Mesenchymal stem cell (in vitro differentiated cells and primary cell): Measurements from ENCODE around the gene OPN1LW.

Experiments
- DNase-seq: peaks from one replicate; pipeline ENCODE4 v3.0.0-alpha.2; 2013
- H2AFZ ChIP-seq: one replicate; pipeline ENCODE4 v1.6.1; 2013; ENCODE audit warnings: low read depth, mild to moderate bottlenecking, control low read depth, inconsistent platforms, low read length, moderate library complexity
- H2AK5ac ChIP-seq: 2 replicates; pipeline ENCODE4 v1.6.1; 2013; ENCODE audit warnings: low read length, moderate library complexity, mild to moderate bottlenecking, inconsistent platforms; ENCODE audit not compliant: severe bottlenecking
- H2BK120ac ChIP-seq: one replicate; pipeline ENCODE4 v1.6.1; 2013; ENCODE audit warnings: low read depth, mild to moderate bottlenecking, inconsistent platforms, low read length, moderate library complexity
- H2BK12ac ChIP-seq, 2 experiments: one replicate each; pipeline ENCODE4 v1.6.1; 2013; ENCODE audit warnings: inconsistent platforms in 2 of 2, low read length in 2 of 2, mild to moderate bottlenecking in 2 of 2, moderate library complexity in 2 of 2, control low read depth in 1 of 2
- H2BK15ac ChIP-seq: one replicate; pipeline ENCODE4 v1.6.1; 2013; ENCODE audit warnings: mild to moderate bottlenecking, low read depth, inconsistent platforms; ENCODE audit not compliant: poor library complexity, severe bottlenecking
- H2BK5ac ChIP-seq: 2 replicates; pipeline ENCODE4 v1.6.1; 2013; ENCODE audit warnings: low read depth, mild to moderate bottlenecking, low read length, control low read depth, inconsistent platforms; ENCODE audit not compliant: poor library complexity, severe bottlenecking
- H3K14ac ChIP-seq, 2 experiments: one replicate each; pipeline ENCODE4 v1.6.1; 2013; ENCODE audit warnings: inconsistent platforms in 2 of 2, low read length in 2 of 2, control low read depth in 1 of 2, mild to moderate bottlenecking in 1 of 2, moderate library complexity in 1 of 2
- H3K18ac ChIP-seq, 2 experiments: one replicate each; pipeline ENCODE4 v1.6.1; 2013; ENCODE audit warnings: inconsistent platforms in 2 of 2, low read length in 2 of 2, control low read depth in 1 of 2, low read depth in 1 of 2, mild to moderate bottlenecking in 1 of 2
- H3K23ac ChIP-seq, 2 experiments: one replicate each; pipeline ENCODE4 v1.6.1; 2013; ENCODE audit warnings: inconsistent platforms in 2 of 2, low read length in 2 of 2, mild to moderate bottlenecking in 2 of 2, moderate library complexity in 2 of 2, control low read depth in 1 of 2
- H3K27ac ChIP-seq: 2 replicates; pipeline ENCODE4 v1.5.1; 2013; ENCODE audit warnings: mild to moderate bottlenecking, moderate library complexity, low read length, control low read depth, inconsistent platforms; ENCODE audit not compliant: poor library complexity, severe bottlenecking
- H3K27me3 ChIP-seq, 2 experiments: 2 replicates each; pipeline versions ENCODE4 v1.6.1 to v1.7.0; 2013; ENCODE audit warnings: low read length in 2 of 2, mild to moderate bottlenecking in 2 of 2, moderate library complexity in 2 of 2, control low read depth in 1 of 2, inconsistent platforms in 1 of 2; ENCODE audit not compliant: control insufficient read depth in 1 of 2, insufficient read depth in 1 of 2
- H3K36me3 ChIP-seq, 2 experiments: 2 replicates each; pipeline versions ENCODE4 v1.6.1 to v1.7.0; 2013; ENCODE audit warnings: low read length in 2 of 2, control low read depth in 1 of 2, inconsistent platforms in 1 of 2, low read depth in 1 of 2, mild to moderate bottlenecking in 1 of 2; ENCODE audit not compliant: insufficient read depth in 2 of 2, control insufficient read depth in 1 of 2
- H3K4ac ChIP-seq, 2 experiments: one replicate each; pipeline ENCODE4 v1.6.1; 2013; ENCODE audit warnings: inconsistent platforms in 2 of 2, low read length in 2 of 2, mild to moderate bottlenecking in 2 of 2, moderate library complexity in 2 of 2, control low read depth in 1 of 2, low read depth in 1 of 2
- H3K4me1 ChIP-seq: 2 replicates; pipeline ENCODE4 v1.6.1; 2013; ENCODE audit warnings: low read depth, low read length, control low read depth; ENCODE audit not compliant: control insufficient read depth, insufficient read depth
- H3K4me2 ChIP-seq: 2 replicates; pipeline ENCODE4 v1.6.1; 2013; ENCODE audit warnings: low read length, mild to moderate bottlenecking, inconsistent platforms; ENCODE audit not compliant: poor library complexity, severe bottlenecking
- H3K4me3 ChIP-seq, 2 experiments: 2 replicates each; pipeline versions ENCODE4 v1.5.1 to v1.7.0; 2013; ENCODE audit warnings: low read length in 2 of 2, mild to moderate bottlenecking in 2 of 2, control low read depth in 1 of 2, low read depth in 1 of 2; ENCODE audit not compliant: insufficient read depth in 1 of 2
- H3K79me1 ChIP-seq: replicated peaks from 2 replicates; pipeline ENCODE4 v1.6.1; 2013; ENCODE audit warnings: mild to moderate bottlenecking, control low read depth, low read length, inconsistent platforms; ENCODE audit not compliant: poor library complexity, severe bottlenecking
- H3K9ac ChIP-seq: 2 replicates; pipeline ENCODE4 v1.7.0; 2013; ENCODE audit warnings: mild to moderate bottlenecking, low read length, moderate library complexity
- H3K9me3 ChIP-seq: 2 replicates; pipeline ENCODE4 v1.7.0; 2013; ENCODE audit warnings: mild to moderate bottlenecking, low read length; ENCODE audit not compliant: control insufficient read depth
- H4K8ac ChIP-seq: one replicate; pipeline ENCODE4 v1.6.1; 2013; ENCODE audit warnings: inconsistent platforms, mild to moderate bottlenecking, low read length, moderate library complexity
- H4K91ac ChIP-seq: one replicate; pipeline ENCODE4 v1.6.1; 2013; ENCODE audit warnings: mild to moderate bottlenecking, low read length, inconsistent platforms
- WGBS: methylation state at CpG from one replicate; pipeline ENCODE4 v1.1.7; 2013; ENCODE audit warnings: mixed read lengths; 5-methylcytosine and 5-hydroxymethylcytosine counted together

The OPN1LW gene

GRCh38 chrX:154097589-154098541 lies 46.2 kb upstream of the OPN1LW start, which contains the start of gene MECP2:
TSS of gene MECP2 (minus strand) at chrX:154097717.
- Histone ChIP-seq H3K9ac (peak within 1 kb of the TSS; percentile 95), H3K27me3 (peaks cover 0 to 29% of the 10 kb centered on the region in 2 experiments), H2BK5ac (no peak within 1 kb of the TSS)

GRCh38 chrX:154098551-154098950 lies 45.5 kb upstream of the OPN1LW start:
- Histone ChIP-seq H3K9ac (peak overlapping the region; percentile 72), H3K18ac (no peak overlapping the region), H4K8ac (no peak overlapping the region), H2AK5ac (no peak overlapping the region), H3K4me2 (no peak overlapping the region), H3K79me1 (no peaks in the 10 kb centered on the region), H3K36me3 (no peaks in the 10 kb centered on the region), H2BK15ac (no peak overlapping the region), H3K27me3 (peaks cover 0 to 32% of the 10 kb centered on the region in 2 experiments), H3K23ac (no peak overlapping the region), H4K91ac (no peak overlapping the region), H3K4me1 (peaks cover 15% of the 10 kb centered on the region), H3K14ac (no peak overlapping the region), H2BK120ac (no peak overlapping the region), H2BK5ac (no peak overlapping the region), H3K27ac (no peak overlapping the region), H2BK12ac (no peak overlapping the region), H3K4me3 (no peak overlapping the region), H3K4ac (no peak overlapping the region), H3K9me3 (peaks cover 4% of the 10 kb centered on the region), H2AFZ (no peak overlapping the region)
- WGBS: no CpG with 5 or more reads among the region's 2 CpGs
- no peak for DNase-seq

More at GRCh38 chrX:154097589-154098541, 46.2 kb upstream of the OPN1LW start, which contains the start of gene MECP2:
- Histone ChIP-seq H4K91ac (peak within 1 kb of the TSS; percentile 92), H3K79me1 (no peaks in the 10 kb centered on the region), H3K4me2 (peak within 1 kb of the TSS; percentile 87), H2BK15ac (no peak within 1 kb of the TSS), H2BK120ac (peak within 1 kb of the TSS; percentile 89), H2AFZ (peak within 1 kb of the TSS; percentile 96), H3K4me3 (peak within 1 kb of the TSS; percentile 76 to 92), H3K36me3 (no peaks in the 10 kb centered on the region), H4K8ac (peak within 1 kb of the TSS; percentile 64), H3K14ac (peak within 1 kb of the TSS in 1 of 2 experiments; percentile 48), H3K9me3 (peaks cover 4% of the 10 kb centered on the region), H3K18ac (peak within 1 kb of the TSS; percentile 75 to 93), H3K4me1 (peaks cover 15% of the 10 kb centered on the region), H3K4ac (peak within 1 kb of the TSS in 1 of 2 experiments; percentile 98), H3K23ac (no peak within 1 kb of the TSS), H2BK12ac (no peak within 1 kb of the TSS), H2AK5ac (no peak within 1 kb of the TSS), H3K27ac (peak within 1 kb of the TSS; percentile 65)
- 20% methylated on average over 35 of the region's 75 CpGs for WGBS
- DNase-seq: peak; percentile 91

- H3K4me3 ChIP-seq: no peak overlapping the region
- no peak overlapping the region for H3K23ac ChIP-seq
- no peak overlapping the region for H2BK120ac ChIP-seq
- no peak overlapping the region for H2AFZ ChIP-seq
- H3K4ac ChIP-seq: no peak overlapping the region
- no peaks in the 10 kb centered on the region for H3K36me3 ChIP-seq
- no peak overlapping the region for H3K4me2 ChIP-seq
- no peak overlapping the region for H2BK5ac ChIP-seq
- H3K9ac ChIP-seq: no peak overlapping the region
- 86% methylated on average over 1 of the region's 6 CpGs for WGBS
- no peaks in the 10 kb centered on the region for H3K79me1 ChIP-seq
- no peak overlapping the region for H2AK5ac ChIP-seq
- H3K27ac ChIP-seq: no peak overlapping the region
- H3K14ac ChIP-seq: no peak overlapping the region
- no peak overlapping the region for H3K18ac ChIP-seq
- no peak for DNase-seq
- no peak overlapping the region for H2BK15ac ChIP-seq
- no peak overlapping the region for H4K91ac ChIP-seq
- peaks cover 16% of the 10 kb centered on the region for H3K9me3 ChIP-seq
- H3K27me3 ChIP-seq: peaks cover 15 to 55% of the 10 kb centered on the region in 2 experiments
- H3K4me1 ChIP-seq: no peaks in the 10 kb centered on the region
- H4K8ac ChIP-seq: no peak overlapping the region
- no peak overlapping the region for H2BK12ac ChIP-seq
Observed at GRCh38 chrX:154113729-154114128, 30.3 kb upstream of the OPN1LW start.

GRCh38 chrX:154114652-154115051 lies 29.4 kb upstream of the OPN1LW start:
- H2BK15ac ChIP-seq: no peak overlapping the region
- no peak overlapping the region for H3K4me3 ChIP-seq
- no peak overlapping the region for H3K9ac ChIP-seq
- peaks cover 10% of the 10 kb centered on the region for H3K9me3 ChIP-seq
- H3K14ac ChIP-seq: no peak overlapping the region
- no peak overlapping the region for H2AFZ ChIP-seq
- no peak overlapping the region for H2BK5ac ChIP-seq
- no peak overlapping the region for H4K8ac ChIP-seq
- WGBS: 99% methylated on average over 5 of the region's 5 CpGs
- H3K27ac ChIP-seq: no peak overlapping the region
- no peak overlapping the region for H3K18ac ChIP-seq
- no peak overlapping the region for H2AK5ac ChIP-seq
- H3K36me3 ChIP-seq: no peaks in the 10 kb centered on the region
- H4K91ac ChIP-seq: no peak overlapping the region
- H3K79me1 ChIP-seq: no peaks in the 10 kb centered on the region
- H3K23ac ChIP-seq: no peak overlapping the region
- no peak overlapping the region for H2BK12ac ChIP-seq
- H3K4me1 ChIP-seq: no peaks in the 10 kb centered on the region
- no peak for DNase-seq
- H3K4ac ChIP-seq: no peak overlapping the region
- H2BK120ac ChIP-seq: no peak overlapping the region
- peaks cover 15 to 49% of the 10 kb centered on the region in 2 experiments for H3K27me3 ChIP-seq
- H3K4me2 ChIP-seq: no peak overlapping the region
